HFFc6 (cell line): Measurements from ENCODE around the gene PLAAT3. TPM values are rescaled to one million over a fixed set of nuclear protein-coding genes. Genes with fewer than 3 reads are reported as not detected.

Experiments used
- DNase-seq: peaks from one replicate; pipeline ENCODE4 v3.0.0-alpha.2; 2018
- H3K27ac Mint-ChIP-seq: 2 replicates; pipeline ENCODE4 v1.8.0; 2020; ENCODE audit warnings: mild to moderate bottlenecking, mixed read lengths
- H3K27me3 Mint-ChIP-seq: 2 replicates; pipeline ENCODE4 v1.8.0; 2021; ENCODE audit warnings: mild to moderate bottlenecking, moderate library complexity, mixed read lengths; ENCODE audit not compliant: insufficient read depth
- H3K36me3 Mint-ChIP-seq: 2 replicates; pipeline ENCODE4 v1.8.0; 2021; ENCODE audit warnings: low read depth, mixed read lengths
- H3K4me1 Mint-ChIP-seq: 2 replicates; pipeline ENCODE4 v1.8.0; 2020; ENCODE audit warnings: low read depth, mixed read lengths
- H3K4me3 Mint-ChIP-seq: 2 replicates; pipeline ENCODE4 v1.8.0; 2020; ENCODE audit warnings: mild to moderate bottlenecking, moderate library complexity, mixed read lengths
- H3K9me3 Mint-ChIP-seq: 2 replicates; pipeline ENCODE4 v1.8.0; 2020; ENCODE audit warnings: mild to moderate bottlenecking, mixed read lengths
- CTCF ChIP-seq: fragments of 200-600 bp; sonication (generic); IDR thresholded peaks from 2 replicates; pipeline ENCODE4 v1.5.0; 2021; ENCODE audit warnings: antibody characterized with exemption, mild to moderate bottlenecking
- total RNA-seq, 6 experiments: library from RNA; stranded (reverse); fragmentation: NEBNext Ultra II Directional; extraction: Animal tissue kit (Norgen Biotek cat#: 25700); gene quantifications; 2 replicates in 1 of 6; 3 replicates in 5 of 6; pipeline ENCODE4 v1.2.3, GENCODE V29; 2021

PLAAT3 gene
- total RNA-seq, 6 experiments from 2014 or later = 8.0 to 11.2 (median 8.6) TPM

GRCh38 chr11:63572026-63572688 is 42.1 kb downstream of the PLAAT3 start:
- no peak overlapping the region for H3K4me3 Mint-ChIP-seq
- H3K9me3 Mint-ChIP-seq = no peaks in the 10 kb centered on the region
- H3K27ac Mint-ChIP-seq = no peak overlapping the region
- H3K4me1 Mint-ChIP-seq = peaks cover 37% of the 10 kb centered on the region
- DNase-seq = no peak
- TF ChIP-seq CTCF = no peak
- peaks cover 5% of the 10 kb centered on the region; the same call in 1 of the 2 replicates for H3K36me3 Mint-ChIP-seq
- peaks cover 10% of the 10 kb centered on the region for H3K27me3 Mint-ChIP-seq

GRCh38 chr11:63569570-63569969 is 44.7 kb downstream of the PLAAT3 start:
- Mint-ChIP-seq H3K4me1 (peaks cover 33% of the 10 kb centered on the region), H3K27ac (no peak overlapping the region), H3K9me3 (no peaks in the 10 kb centered on the region), H3K4me3 (no peak overlapping the region), H3K27me3 (peaks cover 15% of the 10 kb centered on the region), H3K36me3 (peaks cover 5% of the 10 kb centered on the region; the same call in 1 of the 2 replicates)
- no peak for DNase-seq
- no peak for TF ChIP-seq CTCF

- H3K27me3 Mint-ChIP-seq = peaks cover 18% of the 10 kb centered on the region
- H3K27ac Mint-ChIP-seq = peak overlapping the region; percentile 83
- H3K9me3 Mint-ChIP-seq = no peaks in the 10 kb centered on the region
- peaks cover 22% of the 10 kb centered on the region for H3K4me1 Mint-ChIP-seq
- no peaks in the 10 kb centered on the region for H3K36me3 Mint-ChIP-seq
- peak; percentile 83 for DNase-seq
- peak overlapping the region; percentile 67 for H3K4me3 Mint-ChIP-seq
- TF ChIP-seq CTCF = no peak
Observed at GRCh38 chr11:63567044-63567840, 47.0 kb downstream of the PLAAT3 start.

- Mint-ChIP-seq H3K27me3 (peaks cover 24% of the 10 kb centered on the region), H3K27ac (no peak overlapping the region), H3K4me3 (no peak overlapping the region), H3K36me3 (no peaks in the 10 kb centered on the region), H3K4me1 (peaks cover 22% of the 10 kb centered on the region), H3K9me3 (no peaks in the 10 kb centered on the region)
- no peak for TF ChIP-seq CTCF
- DNase-seq = no peak
Observed at GRCh38 chr11:63564784-63565350, 49.4 kb downstream of the PLAAT3 start.

GRCh38 chr11:63564056-63564774 is 50.0 kb downstream of the PLAAT3 start:
- Mint-ChIP-seq H3K36me3 (no peaks in the 10 kb centered on the region), H3K4me1 (peaks cover 22% of the 10 kb centered on the region), H3K9me3 (no peaks in the 10 kb centered on the region), H3K27ac (no peak overlapping the region), H3K4me3 (no peak overlapping the region), H3K27me3 (peaks cover 29% of the 10 kb centered on the region)
- DNase-seq = no peak
- TF ChIP-seq CTCF = no peak
